Body of pancreas (tissue), 4 donors: Measurements from ENCODE around the gene RAB44. TPM values are rescaled to one million over a fixed set of nuclear protein-coding genes. Genes with fewer than 3 reads are reported as not detected.

Source experiments
- ATAC-seq: fragments of 150-250 bp; one replicate; pipeline ENCODE4 v1.9.1; 2016
- DNase-seq, 4 donors: peaks; one replicate each; pipeline ENCODE4 v3.0.0-alpha.2; 2019
- H3K27ac ChIP-seq, 4 donors: fragments of 200-600 bp; sonication (generic); 1 replicate in 3 of 4; 2 replicates in 1 of 4; pipeline versions ENCODE4 v1.5.1 to v1.6.1; 2016 to 2019; ENCODE audit warnings: mild to moderate bottlenecking in 1 of 4, mixed read lengths in 1 of 4, moderate library complexity in 1 of 4
- H3K27me3 ChIP-seq, 2 donors: fragments of 200-600 bp; sonication (generic); one replicate each; pipeline ENCODE4 v1.6.0; 2016; ENCODE audit warnings: mild to moderate bottlenecking in 1 of 2
- H3K36me3 ChIP-seq, 2 donors: fragments of 200-600 bp; sonication (generic); replicated peaks in 1 of 2; 2 replicates each; pipeline ENCODE4 v1.5.1; 2016; ENCODE audit warnings: low read depth in 2 of 2; ENCODE audit not compliant: insufficient read depth in 1 of 2
- H3K4me1 ChIP-seq: fragments of 200-600 bp; sonication (generic); one replicate; pipeline ENCODE4 v1.6.0; 2016
- H3K4me3 ChIP-seq, 2 donors: fragments of 200-600 bp; sonication (generic); 1 replicate in 1 of 2; 2 replicates in 1 of 2; pipeline ENCODE4 v1.5.1; 2016 to 2019
- H3K9me3 ChIP-seq, 3 donors: fragments of 200-600 bp; sonication (generic); 1 replicate in 2 of 3; 2 replicates in 1 of 3; pipeline ENCODE4 v1.5.1; 2016
- CTCF ChIP-seq, 7 experiments: fragments of 450-650 bp in 4 of 7; fragments of 200-600 bp in 3 of 7; sonication (generic) in 3 of 7; IDR thresholded peaks; one replicate each; pipeline ENCODE4 v1.5.1; 2016 to 2019; ENCODE audit warnings: antibody characterized with exemption in 7 of 7
- POLR2A ChIP-seq, 3 donors: fragments of 450-650 bp; IDR thresholded peaks; one replicate each; pipeline ENCODE4 v1.6.1; 2016; ENCODE audit warnings: antibody characterized with exemption in 3 of 3, mild to moderate bottlenecking in 2 of 3
- WGBS, 2 donors: methylation state at CpG; one replicate each; pipeline ENCODE4 v1.1.5; 2017; 5-methylcytosine and 5-hydroxymethylcytosine counted together
- intact Hi-C: fragments of 100-400 bp; cut with DNase I; formaldehyde crosslinking; loops from one replicate; pipeline ENCODE4 v1.15.1; 2023
- total RNA-seq, 2 donors: library from RNA; depleted of rRNA; stranded (reverse); fragments of >200 nt; gene quantifications; one replicate each; pipeline ENCODE4 v1.1.0, GENCODE V29; 2016

Gene RAB44
- total RNA-seq, 2 donors from 2014 or later, result 0.26 TPM; not detected in 1

DNA sequence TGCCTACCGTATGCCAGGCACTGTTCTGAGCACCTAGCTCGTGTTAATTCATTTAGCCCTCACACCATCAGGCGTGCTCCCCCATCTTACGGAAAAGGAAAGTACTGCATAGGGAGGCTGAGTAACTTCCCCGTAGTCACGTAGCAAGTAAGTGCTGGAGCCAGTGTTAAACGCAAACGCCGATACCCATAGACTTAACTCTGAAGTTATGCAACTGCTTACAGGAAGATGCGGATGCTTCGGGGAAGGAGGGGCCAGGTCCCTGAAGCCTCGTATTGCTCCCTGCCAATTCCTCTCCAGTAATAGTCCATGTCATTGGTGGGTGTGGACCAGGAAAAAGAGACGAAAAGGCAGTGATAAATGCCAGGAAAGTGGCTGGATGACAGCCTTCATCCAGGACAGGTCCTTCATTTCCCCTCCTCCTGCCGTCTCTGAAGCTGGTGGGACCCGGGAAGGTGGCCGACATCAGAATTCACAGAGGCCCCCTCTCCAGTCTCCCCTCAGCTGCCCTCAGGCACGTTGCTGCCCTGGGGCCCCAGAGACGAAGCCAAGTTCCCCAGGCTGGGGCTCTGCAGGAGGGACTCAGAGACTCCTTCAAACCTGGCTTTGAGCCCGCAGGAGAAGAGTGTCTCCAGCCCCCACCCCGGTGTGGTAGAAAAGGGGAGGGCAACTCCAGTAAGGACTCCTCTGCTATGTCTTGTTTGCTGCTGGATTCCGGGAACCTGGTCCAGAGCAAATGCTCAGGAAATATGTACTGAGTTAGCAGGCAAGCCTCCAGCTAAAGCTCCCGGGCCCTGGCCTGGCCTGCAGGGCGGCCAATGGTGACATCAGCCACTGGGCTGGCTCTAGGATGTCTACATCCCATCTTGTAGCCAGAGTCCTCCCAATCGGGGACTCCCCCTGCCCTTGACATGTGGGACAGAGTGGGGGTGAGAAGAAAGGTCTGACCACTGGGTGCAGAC lies 37.8 kb downstream of the RAB44 start:
- WGBS, 2 donors, result 35 to 38% methylated on average over 16 to 24 of the region's 24 CpGs
- H3K9me3 ChIP-seq, result no peaks in the 10 kb centered on the region
- H3K4me1 ChIP-seq, result peaks cover 5% of the 10 kb centered on the region
- H3K27me3 ChIP-seq, result no peaks in the 10 kb centered on the region
- peak; percentile 37 to 68 (median 64) for DNase-seq
- no peaks in the 10 kb centered on the region for H3K36me3 ChIP-seq
- peak; percentile 79 for ATAC-seq
- intact Hi-C loops, result no loop called here
- no peak overlapping the region for H3K4me3 ChIP-seq
- H3K27ac ChIP-seq, result peak overlapping the region in 3 of 4 donors; percentile 40 to 65 (median 59)
- TF ChIP-seq POLR2A (IDR thresholded peaks at IDR 0.05), result no peak
- TF ChIP-seq CTCF (IDR thresholded peaks at IDR 0.05), result peak in 1 of 7 experiments; percentile 6

DNA sequence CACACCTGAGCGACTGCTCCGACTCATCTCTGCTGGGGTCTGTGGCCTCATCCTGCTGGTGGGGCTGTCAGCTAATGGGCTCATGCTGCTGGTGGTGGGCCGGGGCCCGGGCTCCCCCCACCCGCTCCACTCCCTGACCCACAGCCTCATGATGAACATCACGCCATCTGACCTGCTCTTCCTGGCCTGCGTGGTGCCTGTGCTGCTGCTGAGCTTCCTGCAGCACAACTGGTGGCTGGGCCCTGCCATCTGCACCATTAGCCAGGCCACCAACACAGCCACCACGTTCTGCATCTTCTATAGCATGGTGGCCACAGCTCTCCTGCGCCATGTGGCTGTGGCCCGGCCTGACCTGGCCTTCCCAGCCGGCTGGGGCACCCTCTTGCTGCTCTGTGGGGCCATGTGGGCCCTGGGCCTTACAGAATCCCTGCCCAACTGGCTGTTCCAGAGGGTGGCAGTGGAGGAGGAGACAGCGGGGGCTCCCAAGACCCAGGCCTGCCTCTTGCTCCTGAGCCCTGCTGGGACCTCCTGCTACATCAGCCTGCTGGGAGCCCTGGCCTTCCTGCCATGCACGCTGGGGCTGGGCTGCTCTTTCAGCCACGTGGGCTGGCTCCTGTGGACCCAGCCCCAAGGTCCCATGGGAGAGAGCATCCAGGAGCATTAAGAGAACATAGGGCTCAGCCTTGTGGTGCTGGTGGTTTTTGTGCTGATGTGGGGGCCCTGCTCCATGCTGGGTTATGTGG lies 39.6 kb downstream of the RAB44 start:
- Histone ChIP-seq H3K9me3 (no peaks in the 10 kb centered on the region), H3K27me3 (no peaks in the 10 kb centered on the region), H3K27ac (no peak overlapping the region), H3K4me1 (peaks cover 5% of the 10 kb centered on the region), H3K36me3 (no peaks in the 10 kb centered on the region), H3K4me3 (no peak overlapping the region)
- intact Hi-C loops, result no loop called here
- TF ChIP-seq CTCF (IDR thresholded peaks at IDR 0.05), result no peak
- TF ChIP-seq POLR2A (IDR thresholded peaks at IDR 0.05), result no peak
- DNase-seq (no peak), ATAC-seq (no peak)
- 91 to 93% methylated on average over 3 to 11 of the region's 14 CpGs for WGBS, 2 donors

- intact Hi-C loops, result no loop called here
- Histone ChIP-seq H3K9me3 (no peaks in the 10 kb centered on the region), H3K4me3 (no peak overlapping the region), H3K27ac (no peak overlapping the region), H3K4me1 (peaks cover 5% of the 10 kb centered on the region), H3K36me3 (no peaks in the 10 kb centered on the region), H3K27me3 (no peaks in the 10 kb centered on the region)
- DNase-seq (no peak), ATAC-seq (no peak)
- 68 to 80% methylated on average over 1 of the region's 1 CpG for WGBS, 2 donors
- TF ChIP-seq POLR2A (IDR thresholded peaks at IDR 0.05) (no peak), CTCF (IDR thresholded peaks at IDR 0.05) (no peak)
Observed at GRCh38 chr6:36738108-36738507, 40.5 kb downstream of the RAB44 start.

DNA sequence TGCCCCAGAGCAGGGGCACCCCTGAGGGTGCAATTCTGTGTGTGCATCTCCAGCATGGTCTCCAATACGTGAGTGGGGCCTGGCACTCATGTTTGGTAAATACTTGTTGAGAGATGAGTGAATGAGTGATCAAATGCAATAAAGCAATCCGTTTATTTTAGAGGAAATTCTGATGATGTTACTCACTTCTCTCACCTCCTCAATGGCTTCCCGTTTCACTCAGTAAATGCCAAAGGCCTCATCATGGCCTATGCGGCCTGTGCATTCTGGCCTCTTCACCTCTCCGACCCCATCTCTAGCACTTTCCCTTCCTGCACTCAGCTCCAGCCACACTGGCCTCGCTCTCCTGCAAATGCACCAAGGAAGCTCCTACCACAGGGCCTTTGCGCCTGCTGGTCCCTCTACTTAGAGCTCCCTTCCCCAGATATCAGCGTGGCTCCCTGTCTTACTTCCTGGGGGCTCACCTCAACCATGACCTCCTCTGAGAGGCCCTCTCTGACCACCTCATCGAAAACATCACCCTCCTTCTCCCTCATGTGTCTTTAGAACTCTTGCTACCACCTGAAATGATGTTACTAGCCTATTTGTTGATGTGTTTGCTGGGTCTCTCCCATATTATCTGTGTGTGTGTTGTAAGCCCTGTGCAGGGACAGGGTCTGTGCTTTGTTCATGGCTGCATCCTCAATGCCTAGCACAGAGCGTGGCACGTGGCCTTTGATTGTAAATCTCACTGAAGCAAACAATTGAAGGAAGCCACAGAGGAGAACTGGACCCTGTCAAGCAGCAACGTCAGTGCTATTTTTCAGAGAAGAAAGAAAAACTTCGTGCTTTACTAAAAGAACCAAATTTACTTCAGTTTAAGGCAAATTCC lies 42.6 kb downstream of the RAB44 start:
- intact Hi-C loops, result no loop called here
- H3K36me3 ChIP-seq, result no peaks in the 10 kb centered on the region
- TF ChIP-seq POLR2A (IDR thresholded peaks at IDR 0.05) (no peak), CTCF (IDR thresholded peaks at IDR 0.05) (no peak)
- H3K4me3 ChIP-seq, result no peak overlapping the region
- no peaks in the 10 kb centered on the region for H3K9me3 ChIP-seq
- H3K27me3 ChIP-seq, result no peaks in the 10 kb centered on the region
- DNase-seq, result no peak
- no peak for ATAC-seq
- H3K27ac ChIP-seq, result no peak overlapping the region
- peaks cover 4% of the 10 kb centered on the region for H3K4me1 ChIP-seq
- 70 to 75% methylated on average over 13 of the region's 13 CpGs for WGBS, 2 donors
